AG09309 (cell line): Measurements from ENCODE around the gene DIPK1C.

Experiments
- DNase-seq: peaks from one replicate; pipeline ENCODE4 v3.0.0-alpha.2; 2010; ENCODE audit warnings: low read depth
- H3K4me3 ChIP-seq: 2 replicates; pipeline ENCODE4 v1.5.1; 2011; ENCODE audit warnings: mild to moderate bottlenecking, low read depth, low read length, moderate library complexity; ENCODE audit not compliant: control insufficient read depth
- TF ChIP-seq, protein P1 (sequence below): IDR thresholded peaks from 2 replicates; pipeline ENCODE4 v1.5.1; 2011; ENCODE audit warnings: mild to moderate bottlenecking, low read depth, low read length, inconsistent platforms; ENCODE audit not compliant: insufficient read depth, control insufficient read depth; ENCODE audit errors: missing control alignments

DIPK1C gene

DNA sequence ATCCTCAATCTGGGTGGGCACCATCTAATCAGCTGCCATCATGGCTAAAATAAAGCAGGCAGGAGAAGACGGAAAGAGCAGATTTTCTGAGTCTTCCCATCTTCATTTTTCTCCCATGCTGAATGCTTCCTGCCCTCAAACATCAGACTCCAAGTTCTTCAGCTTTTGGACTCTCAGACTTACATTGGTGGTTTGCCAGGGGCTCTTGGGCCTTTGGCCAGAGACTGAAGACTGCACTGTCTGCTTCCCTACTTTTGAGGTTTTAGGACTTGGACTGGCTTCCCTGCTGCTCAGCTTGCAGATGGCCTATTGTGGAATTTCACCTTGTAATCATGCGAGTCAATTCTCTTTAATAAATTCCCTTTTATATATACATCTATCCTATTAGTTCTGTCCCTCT lies 36.6 kb downstream of the DIPK1C start:
- no peak overlapping the region for H3K4me3 ChIP-seq
- TF ChIP-seq, protein P1, sequence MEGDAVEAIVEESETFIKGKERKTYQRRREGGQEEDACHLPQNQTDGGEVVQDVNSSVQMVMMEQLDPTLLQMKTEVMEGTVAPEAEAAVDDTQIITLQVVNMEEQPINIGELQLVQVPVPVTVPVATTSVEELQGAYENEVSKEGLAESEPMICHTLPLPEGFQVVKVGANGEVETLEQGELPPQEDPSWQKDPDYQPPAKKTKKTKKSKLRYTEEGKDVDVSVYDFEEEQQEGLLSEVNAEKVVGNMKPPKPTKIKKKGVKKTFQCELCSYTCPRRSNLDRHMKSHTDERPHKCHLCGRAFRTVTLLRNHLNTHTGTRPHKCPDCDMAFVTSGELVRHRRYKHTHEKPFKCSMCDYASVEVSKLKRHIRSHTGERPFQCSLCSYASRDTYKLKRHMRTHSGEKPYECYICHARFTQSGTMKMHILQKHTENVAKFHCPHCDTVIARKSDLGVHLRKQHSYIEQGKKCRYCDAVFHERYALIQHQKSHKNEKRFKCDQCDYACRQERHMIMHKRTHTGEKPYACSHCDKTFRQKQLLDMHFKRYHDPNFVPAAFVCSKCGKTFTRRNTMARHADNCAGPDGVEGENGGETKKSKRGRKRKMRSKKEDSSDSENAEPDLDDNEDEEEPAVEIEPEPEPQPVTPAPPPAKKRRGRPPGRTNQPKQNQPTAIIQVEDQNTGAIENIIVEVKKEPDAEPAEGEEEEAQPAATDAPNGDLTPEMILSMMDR: no peak
- no peak for DNase-seq

GRCh38 chr18:74419761-74420160 lies 37.3 kb downstream of the DIPK1C start:
- TF ChIP-seq, protein P1: no peak
- no peak overlapping the region for H3K4me3 ChIP-seq
- no peak for DNase-seq

- H3K4me3 ChIP-seq: no peak overlapping the region
- TF ChIP-seq, protein P1: no peak
- no peak for DNase-seq
Measured at GRCh38 chr18:74418023-74418422, 39.1 kb downstream of the DIPK1C start.

- no peak overlapping the region for H3K4me3 ChIP-seq
- DNase-seq: no peak
- TF ChIP-seq, protein P1: no peak
Measured at GRCh38 chr18:74416124-74416523, 41.0 kb downstream of the DIPK1C start.

DNA sequence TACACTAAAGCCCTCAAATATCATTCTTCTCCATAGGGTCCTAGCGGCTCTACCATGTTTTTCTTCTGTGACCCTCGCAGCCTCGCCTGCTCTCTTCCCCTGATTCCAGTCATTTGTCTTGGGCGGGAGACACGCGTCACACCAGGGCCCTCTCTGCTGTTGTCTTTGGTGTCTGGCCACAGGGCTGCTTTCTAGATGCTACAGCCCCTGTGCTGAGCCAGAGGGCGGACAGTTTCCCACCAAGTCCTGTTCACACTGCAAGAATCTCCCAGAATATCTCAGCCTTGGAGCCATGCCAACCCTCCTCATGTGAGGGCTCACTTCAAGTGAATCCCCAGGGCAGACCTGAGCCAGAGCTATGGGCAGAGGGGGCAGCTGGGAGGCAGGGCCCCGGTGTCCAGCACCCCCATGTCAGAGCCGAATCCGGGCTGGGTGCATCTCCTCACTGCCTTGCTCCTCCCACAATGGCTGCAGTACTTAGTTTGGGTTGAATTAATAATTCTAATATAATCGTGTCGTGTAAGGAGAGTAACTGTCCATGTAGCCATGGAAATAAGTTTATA lies 42.1 kb downstream of the DIPK1C start:
- H3K4me3 ChIP-seq: no peak overlapping the region
- DNase-seq: no peak
- TF ChIP-seq, protein P1: no peak

GRCh38 chr18:74413836-74414235 lies 43.3 kb downstream of the DIPK1C start:
- TF ChIP-seq, protein P1: no peak
- no peak overlapping the region for H3K4me3 ChIP-seq
- no peak for DNase-seq
